Activated T-cell treated with anti-CD3 and anti-CD28 coated beads, Interleukin-2, amount 50 U/mL, for 4 hours (primary cell): ENCODE results near the gene STK39. TPM values are rescaled to one million over a fixed set of nuclear protein-coding genes. Genes with fewer than 3 reads are reported as not detected.

Experiments used
- ATAC-seq, 2 donors: fragments of 200-7000 bp; cut with Tn5 transposase; one replicate each; pipeline ENCODE4 v1.10.0; 2021
- DNase-seq: peaks from one replicate; pipeline ENCODE4 v3.0.0-alpha.2; 2020
- H3K27me3 Mint-ChIP-seq: one replicate; pipeline ENCODE4 v1.8.0; 2021; ENCODE audit warnings: low read depth, mixed read lengths
- H3K36me3 Mint-ChIP-seq: one replicate; pipeline ENCODE4 v1.8.0; 2022; ENCODE audit warnings: mixed read lengths; ENCODE audit not compliant: insufficient read depth
- H3K4me1 Mint-ChIP-seq: one replicate; pipeline ENCODE4 v1.8.0; 2021; ENCODE audit warnings: low read depth, mixed read lengths
- H3K4me3 Mint-ChIP-seq: one replicate; pipeline ENCODE4 v1.8.0; 2021; ENCODE audit warnings: mild to moderate bottlenecking, moderate library complexity, mixed read lengths
- H3K9me3 Mint-ChIP-seq: one replicate; pipeline ENCODE4 v1.8.0; 2021; ENCODE audit warnings: mixed read lengths
- total RNA-seq, 3 donors: library from RNA; stranded (reverse); gene quantifications; one replicate each; pipeline ENCODE4 v1.2.1, GENCODE V29; 2021

The STK39 gene
- total RNA-seq, 3 donors from 2014 or later = 24.9 to 31.9 (median 31.5) TPM

GRCh38 chr2:168006498-168006897 lies 240.9 kb downstream of the STK39 start:
- no peak for ATAC-seq
- H3K4me3 Mint-ChIP-seq = no peak overlapping the region
- peaks cover 44% of the 10 kb centered on the region for H3K36me3 Mint-ChIP-seq
- H3K27me3 Mint-ChIP-seq = no peaks in the 10 kb centered on the region
- no peaks in the 10 kb centered on the region for H3K9me3 Mint-ChIP-seq
- no peak for DNase-seq
- H3K4me1 Mint-ChIP-seq = peaks cover 13% of the 10 kb centered on the region

GRCh38 chr2:168005586-168005985 lies 241.8 kb downstream of the STK39 start:
- Mint-ChIP-seq H3K36me3 (peaks cover 50% of the 10 kb centered on the region), H3K27me3 (no peaks in the 10 kb centered on the region), H3K9me3 (no peaks in the 10 kb centered on the region), H3K4me3 (no peak overlapping the region), H3K4me1 (peaks cover 13% of the 10 kb centered on the region)
- ATAC-seq (no peak), DNase-seq (no peak)

- H3K9me3 Mint-ChIP-seq = no peaks in the 10 kb centered on the region
- DNase-seq = no peak
- H3K4me1 Mint-ChIP-seq = peaks cover 13% of the 10 kb centered on the region
- H3K27me3 Mint-ChIP-seq = no peaks in the 10 kb centered on the region
- peaks cover 45% of the 10 kb centered on the region for H3K36me3 Mint-ChIP-seq
- ATAC-seq = no peak
- no peak overlapping the region for H3K4me3 Mint-ChIP-seq
Observed at GRCh38 chr2:168003876-168004275, 243.5 kb downstream of the STK39 start.

- Mint-ChIP-seq H3K36me3 (peaks cover 40% of the 10 kb centered on the region), H3K4me1 (peaks cover 13% of the 10 kb centered on the region), H3K9me3 (no peaks in the 10 kb centered on the region), H3K4me3 (no peak overlapping the region), H3K27me3 (no peaks in the 10 kb centered on the region)
- ATAC-seq (peak; percentile 58 to 82), DNase-seq (no peak)
Observed at GRCh38 chr2:168002021-168002553, 245.3 kb downstream of the STK39 start.

GRCh38 chr2:167992278-167992677 lies 255.1 kb downstream of the STK39 start:
- no peak overlapping the region for H3K4me3 Mint-ChIP-seq
- no peaks in the 10 kb centered on the region for H3K4me1 Mint-ChIP-seq
- ATAC-seq (no peak), DNase-seq (no peak)
- no peaks in the 10 kb centered on the region for H3K27me3 Mint-ChIP-seq
- H3K9me3 Mint-ChIP-seq = no peaks in the 10 kb centered on the region
- H3K36me3 Mint-ChIP-seq = peaks cover 23% of the 10 kb centered on the region

- no peaks in the 10 kb centered on the region for H3K4me1 Mint-ChIP-seq
- H3K4me3 Mint-ChIP-seq = no peak overlapping the region
- H3K27me3 Mint-ChIP-seq = no peaks in the 10 kb centered on the region
- no peak for DNase-seq
- ATAC-seq = no peak
- peaks cover 21% of the 10 kb centered on the region for H3K36me3 Mint-ChIP-seq
- H3K9me3 Mint-ChIP-seq = no peaks in the 10 kb centered on the region
Observed at GRCh38 chr2:167990062-167990461, 257.3 kb downstream of the STK39 start.

- DNase-seq (no peak), ATAC-seq (no peak)
- Mint-ChIP-seq H3K9me3 (no peaks in the 10 kb centered on the region), H3K27me3 (no peaks in the 10 kb centered on the region), H3K4me3 (no peak overlapping the region), H3K36me3 (peaks cover 32% of the 10 kb centered on the region), H3K4me1 (no peaks in the 10 kb centered on the region)
Observed at GRCh38 chr2:167988296-167988695, 259.1 kb downstream of the STK39 start.

GRCh38 chr2:167987558-167987957 lies 259.8 kb downstream of the STK39 start:
- H3K9me3 Mint-ChIP-seq = no peaks in the 10 kb centered on the region
- H3K4me3 Mint-ChIP-seq = no peak overlapping the region
- H3K4me1 Mint-ChIP-seq = no peaks in the 10 kb centered on the region
- ATAC-seq (no peak), DNase-seq (no peak)
- peaks cover 35% of the 10 kb centered on the region for H3K36me3 Mint-ChIP-seq
- H3K27me3 Mint-ChIP-seq = no peaks in the 10 kb centered on the region

GRCh38 chr2:167987026-167987425 lies 260.4 kb downstream of the STK39 start:
- H3K9me3 Mint-ChIP-seq = no peaks in the 10 kb centered on the region

GRCh38 chr2:167986223-167986622 lies 261.2 kb downstream of the STK39 start:
- Mint-ChIP-seq H3K9me3 (no peaks in the 10 kb centered on the region), H3K36me3 (peaks cover 35% of the 10 kb centered on the region), H3K4me3 (no peak overlapping the region), H3K27me3 (no peaks in the 10 kb centered on the region), H3K4me1 (no peaks in the 10 kb centered on the region)
- ATAC-seq = no peak
- no peak for DNase-seq

More at GRCh38 chr2:167987026-167987425, 260.4 kb downstream of the STK39 start:
- DNase-seq (no peak), ATAC-seq (no peak)
- Mint-ChIP-seq H3K36me3 (peaks cover 38% of the 10 kb centered on the region), H3K4me3 (no peak overlapping the region), H3K27me3 (no peaks in the 10 kb centered on the region), H3K4me1 (no peaks in the 10 kb centered on the region)

GRCh38 chr2:167981945-167982344 lies 265.4 kb downstream of the STK39 start:
- Mint-ChIP-seq H3K4me3 (no peak overlapping the region), H3K9me3 (peaks cover 3% of the 10 kb centered on the region), H3K27me3 (no peaks in the 10 kb centered on the region), H3K36me3 (peaks cover 49% of the 10 kb centered on the region), H3K4me1 (no peaks in the 10 kb centered on the region)
- ATAC-seq (no peak), DNase-seq (no peak)

GRCh38 chr2:167980439-167980838 lies 267.0 kb downstream of the STK39 start:
- DNase-seq = no peak
- Mint-ChIP-seq H3K9me3 (peaks cover 8% of the 10 kb centered on the region), H3K4me1 (no peaks in the 10 kb centered on the region), H3K27me3 (no peaks in the 10 kb centered on the region), H3K36me3 (peaks cover 53% of the 10 kb centered on the region), H3K4me3 (no peak overlapping the region)
- no peak for ATAC-seq

GRCh38 chr2:167972746-167973145 lies 274.6 kb downstream of the STK39 start:
- Mint-ChIP-seq H3K9me3 (peaks cover 14% of the 10 kb centered on the region), H3K4me1 (no peaks in the 10 kb centered on the region), H3K4me3 (no peak overlapping the region), H3K27me3 (no peaks in the 10 kb centered on the region), H3K36me3 (peaks cover 42% of the 10 kb centered on the region)
- DNase-seq (no peak), ATAC-seq (no peak)

- ATAC-seq (no peak), DNase-seq (no peak)
- H3K36me3 Mint-ChIP-seq = peaks cover 39% of the 10 kb centered on the region
- peaks cover 12% of the 10 kb centered on the region for H3K9me3 Mint-ChIP-seq
- H3K4me1 Mint-ChIP-seq = no peaks in the 10 kb centered on the region
- no peak overlapping the region for H3K4me3 Mint-ChIP-seq
- H3K27me3 Mint-ChIP-seq = no peaks in the 10 kb centered on the region
Observed at GRCh38 chr2:167972020-167972419, 275.4 kb downstream of the STK39 start.

GRCh38 chr2:167966937-167967913 lies 280.2 kb downstream of the STK39 start:
- no peaks in the 10 kb centered on the region for H3K9me3 Mint-ChIP-seq
- H3K4me3 Mint-ChIP-seq = no peak overlapping the region
- ATAC-seq (no peak), DNase-seq (no peak)
- peaks cover 7% of the 10 kb centered on the region for H3K4me1 Mint-ChIP-seq
- H3K27me3 Mint-ChIP-seq = no peaks in the 10 kb centered on the region
- H3K36me3 Mint-ChIP-seq = peaks cover 47% of the 10 kb centered on the region
